IPS DF 4.7 (cell line): ENCODE measurements around the gene PEX14.
"Not testable (repeated sequence)": the region's sequence is repeated elsewhere in the genome, so short reads cannot be mapped to it uniquely, and the experiment has no call there.

ENCODE experiments used
- DNase-seq: peaks from one replicate; pipeline ENCODE4 v3.0.0-alpha.2; 2013; ENCODE audit warnings: low spot score; ENCODE audit errors: extremely low read depth

Gene PEX14

GRCh38 chr1:10474613-10475507 is at the start of gene PEX14:
PEX14 (plus strand) TSS chr1:10474950; CDS start chr1:10474967, 17 bp downstream.
- peak; percentile 62 for DNase-seq

DNA sequence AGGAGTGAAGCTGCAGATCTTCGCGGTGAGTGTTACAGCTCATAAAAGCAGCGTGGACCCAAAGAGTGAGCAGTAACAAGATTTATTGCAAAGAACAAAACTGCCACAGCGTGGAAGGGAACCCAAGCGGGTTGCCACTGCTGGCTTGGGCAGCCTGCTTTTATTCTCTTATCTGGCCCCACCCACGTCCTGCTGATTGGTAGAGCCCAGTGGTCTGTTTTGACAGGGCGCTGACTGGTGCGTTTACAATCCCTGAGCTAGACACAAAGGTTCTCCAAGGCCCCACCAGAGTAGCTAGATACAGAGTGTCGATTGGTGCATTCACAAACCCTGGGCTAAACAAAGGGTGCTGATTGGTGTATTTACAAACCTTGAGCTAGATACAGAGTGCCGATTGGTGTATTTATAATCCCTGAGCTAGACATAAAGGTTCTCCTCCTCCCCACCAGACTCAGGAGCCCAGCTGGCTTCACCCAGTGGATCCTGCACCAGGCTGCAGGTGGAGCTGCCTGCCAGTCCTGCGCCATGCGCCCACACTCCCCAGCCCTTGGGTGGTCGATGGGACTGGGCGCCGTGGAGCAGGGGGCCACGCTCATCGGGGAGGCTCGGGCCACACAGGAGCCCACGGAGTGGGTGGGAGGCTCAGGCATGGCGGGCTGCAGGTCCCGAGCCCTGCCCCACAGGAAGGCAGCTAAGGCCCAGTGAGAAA is 48.8 kb upstream of the PEX14 start:
- not testable (repeated sequence) for DNase-seq

- DNase-seq = not testable (repeated sequence)
These were observed 48.3 kb upstream of the PEX14 start for GRCh38 chr1:10426535-10426848.

DNA sequence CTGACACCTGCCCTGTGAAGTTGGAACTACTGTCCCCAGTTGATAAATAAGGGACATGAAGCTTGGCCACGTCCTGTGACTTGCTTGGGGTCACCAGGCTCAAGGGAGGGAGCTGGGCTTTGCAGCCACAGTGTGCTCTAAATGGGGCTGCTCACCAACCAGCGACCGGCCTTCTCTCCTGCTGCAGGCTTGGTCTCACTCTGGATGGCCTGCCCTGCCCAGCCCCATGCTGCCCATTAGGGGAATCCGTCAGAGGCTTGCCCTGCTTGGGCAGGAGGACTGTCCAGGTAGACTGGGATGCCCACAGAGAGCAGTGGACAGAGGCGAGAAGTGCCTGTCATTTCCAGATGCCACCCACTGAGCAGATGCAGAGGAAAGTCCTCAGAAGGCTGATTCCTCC is 45.8 kb upstream of the PEX14 start:
- DNase-seq = no peak

- DNase-seq = no peak
These were observed 44.9 kb upstream of the PEX14 start for GRCh38 chr1:10429868-10430215.

GRCh38 chr1:10430216-10431069 is 44.3 kb upstream of the PEX14 start, which contains the start of gene CENPS:
CENPS (plus strand) TSS chr1:10430433; CDS start chr1:10430518, 85 bp downstream.
- DNase-seq = no peak

GRCh38 chr1:10431070-10431730 is 43.5 kb upstream of the PEX14 start:
- no peak for DNase-seq

DNA sequence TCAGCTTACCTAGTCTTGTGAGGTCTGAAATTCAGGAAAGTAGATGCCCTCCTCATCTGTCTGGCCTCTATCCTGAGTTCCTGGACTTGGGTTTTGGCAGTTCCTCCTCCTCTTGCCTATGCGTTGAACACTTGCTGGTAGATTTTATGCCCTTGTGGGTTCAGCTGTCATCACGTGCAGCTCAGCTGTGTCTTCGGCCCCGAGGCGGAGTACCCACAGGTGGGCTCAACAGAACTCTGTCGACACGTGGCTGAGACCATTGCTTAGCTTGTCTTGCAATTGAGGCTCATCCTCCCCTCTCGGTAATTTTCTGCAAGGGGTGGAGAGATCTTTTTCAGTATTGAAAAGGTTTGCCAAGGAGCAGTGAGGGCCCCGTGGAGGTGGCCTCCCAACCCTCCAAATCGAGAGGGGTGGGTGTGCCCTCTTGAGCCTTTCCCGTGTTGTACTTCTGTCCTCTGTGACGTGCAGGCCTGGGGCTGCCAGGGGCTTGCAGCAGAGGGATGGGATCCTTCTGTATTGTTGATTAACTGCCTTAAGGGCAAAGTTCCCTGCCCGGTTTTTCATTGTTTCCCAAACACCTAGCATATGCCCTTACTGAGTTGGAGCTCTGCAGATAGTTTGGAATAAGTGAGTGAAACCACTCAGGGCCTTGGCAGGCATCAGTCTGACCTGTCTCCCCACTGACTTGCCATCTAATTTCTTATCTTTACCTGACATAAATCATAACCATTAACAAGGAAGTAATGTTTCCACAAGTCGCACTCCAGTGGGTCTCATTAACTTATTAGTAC is 41.6 kb upstream of the PEX14 start:
- no peak for DNase-seq

DNA sequence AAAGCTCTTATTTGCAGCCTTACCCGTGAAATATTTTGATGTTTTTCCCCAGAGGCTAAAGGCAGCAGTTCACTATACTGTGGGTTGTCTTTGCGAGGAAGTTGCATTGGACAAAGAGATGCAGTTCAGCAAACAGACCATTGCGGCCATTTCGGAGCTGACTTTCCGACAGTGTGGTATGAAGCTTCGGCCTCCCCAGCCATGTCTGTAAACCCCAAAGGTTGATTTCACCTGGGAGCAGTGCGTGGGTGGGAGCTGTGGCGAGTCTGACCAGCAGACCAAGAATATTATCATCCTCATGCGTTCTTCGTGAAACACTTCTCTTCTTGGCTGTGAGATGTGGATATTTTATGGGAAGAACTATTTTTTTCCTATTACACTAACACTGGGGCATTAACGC is 41.0 kb upstream of the PEX14 start:
- no peak for DNase-seq

GRCh38 chr1:10434590-10434989 is 40.2 kb upstream of the PEX14 start:
- DNase-seq = no peak

GRCh38 chr1:10437052-10437451 is 37.7 kb upstream of the PEX14 start:
- DNase-seq = no peak

DNA sequence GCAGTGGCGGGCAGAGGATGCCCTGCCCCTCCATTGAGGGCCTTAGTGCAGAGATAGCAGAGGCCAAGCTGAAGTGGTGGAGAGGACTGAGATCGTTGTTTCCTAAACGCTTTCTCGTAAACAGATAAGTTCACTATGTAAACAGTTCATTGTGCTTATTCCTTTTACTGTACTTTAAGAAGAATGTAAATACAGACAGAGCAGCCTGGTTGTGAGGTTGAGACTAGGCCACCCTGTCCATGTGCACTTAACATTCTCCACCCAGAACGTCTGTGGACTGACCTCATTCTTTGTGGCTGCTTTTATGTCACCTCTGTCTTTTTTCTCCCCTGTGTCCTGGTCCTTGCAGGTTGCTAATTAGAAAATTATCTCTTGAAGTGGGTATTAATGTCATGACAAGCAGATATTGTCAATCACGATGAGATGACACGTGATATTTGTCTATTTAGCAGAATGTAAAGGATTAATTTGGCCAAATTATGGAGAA is 36.0 kb upstream of the PEX14 start:
- DNase-seq = no peak

DNA sequence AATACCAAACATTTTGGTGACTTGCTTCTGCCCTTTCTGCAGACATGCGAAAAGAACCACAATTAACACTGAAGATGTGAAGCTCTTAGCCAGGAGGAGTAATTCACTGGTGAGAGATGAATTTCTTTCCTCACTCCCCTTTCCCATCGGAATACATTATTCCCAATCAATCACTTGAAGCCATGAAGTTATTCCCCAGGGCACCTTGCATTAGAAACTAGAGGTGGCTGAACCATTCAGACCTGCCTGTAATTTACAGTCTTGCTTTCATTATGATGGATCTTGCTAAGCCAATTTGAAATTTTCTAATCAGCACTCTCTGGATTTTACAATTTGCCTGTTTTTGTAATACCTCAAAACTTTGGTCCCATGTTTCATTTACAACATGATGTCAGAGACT is 34.4 kb upstream of the PEX14 start:
- no peak for DNase-seq

DNA sequence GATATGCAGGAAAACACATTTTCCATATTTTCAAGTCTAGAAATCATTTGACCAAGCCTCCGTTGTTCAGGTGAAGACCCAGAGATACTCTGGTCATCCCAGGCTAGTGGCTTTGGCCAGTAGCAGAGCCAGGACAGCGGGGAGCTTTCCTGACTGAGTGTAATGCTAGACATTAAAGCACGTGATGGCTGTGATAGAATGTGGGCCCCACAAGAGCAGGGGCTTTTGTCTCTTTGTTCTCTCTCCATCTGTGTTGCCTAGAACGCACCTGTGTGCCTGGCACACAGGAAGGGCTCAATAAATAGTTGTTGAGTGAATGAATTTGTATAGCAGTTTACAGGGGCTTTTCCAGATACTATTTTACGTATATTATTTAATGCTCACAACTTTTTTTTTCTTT is 34.0 kb upstream of the PEX14 start:
- DNase-seq = no peak

- DNase-seq = no peak
These were observed 30.5 kb upstream of the PEX14 start for GRCh38 chr1:10444248-10444647.

DNA sequence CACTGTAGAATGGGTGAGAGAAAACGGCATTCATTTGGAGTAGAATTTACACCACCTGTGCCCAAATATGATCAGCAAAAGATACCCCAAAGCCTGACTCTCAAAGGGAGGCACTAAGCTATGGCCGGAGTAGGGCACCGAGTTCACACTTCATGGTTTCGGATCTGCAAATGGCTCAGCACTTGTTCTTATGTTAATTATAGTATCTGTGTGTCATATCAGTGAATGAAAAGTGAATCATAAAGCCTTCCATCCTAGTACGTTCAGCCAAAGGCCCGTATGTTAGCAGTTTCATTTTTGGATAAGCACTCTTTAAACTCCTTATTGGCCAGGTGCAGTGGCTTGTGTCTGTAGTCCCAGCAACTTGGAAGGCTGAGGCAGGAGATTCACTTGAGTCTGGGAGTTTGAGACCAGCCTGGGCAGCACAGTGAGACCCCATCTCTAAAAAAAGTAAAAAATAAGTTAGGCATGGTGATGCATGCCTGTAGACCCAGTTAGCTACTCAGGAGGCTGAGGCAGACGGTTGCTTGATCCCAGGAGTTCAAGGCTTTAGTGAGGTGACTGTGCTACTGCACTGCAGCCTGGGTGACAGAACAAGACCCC is 29.9 kb upstream of the PEX14 start:
- no peak for DNase-seq

GRCh38 chr1:10446790-10447422 is 27.8 kb upstream of the PEX14 start:
- DNase-seq = no peak

DNA sequence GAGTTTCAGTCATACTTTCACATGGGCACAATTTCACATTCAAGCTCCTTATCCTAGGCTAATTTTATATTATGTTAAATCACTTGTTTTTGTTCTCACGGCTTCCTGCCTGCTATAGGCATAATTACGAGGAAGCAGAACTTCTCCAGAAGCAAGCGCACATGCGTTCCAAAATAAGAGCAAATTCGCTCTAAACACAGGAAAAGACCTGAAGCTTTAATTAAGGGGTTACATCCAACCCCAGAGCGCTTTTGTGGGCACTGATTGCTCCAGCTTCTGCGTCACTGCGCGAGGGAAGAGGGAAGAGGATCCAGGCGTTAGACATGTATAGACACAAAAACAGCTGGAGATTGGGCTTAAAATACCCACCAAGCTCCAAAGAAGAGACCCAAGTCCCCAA is 25.0 kb upstream of the PEX14 start, which contains the start of gene CORT:
CORT (plus strand) TSS at position 281 of the 400 bp plus-strand sequence. CDS start 193 bp downstream, outside the sequence.
- DNase-seq = no peak

DNA sequence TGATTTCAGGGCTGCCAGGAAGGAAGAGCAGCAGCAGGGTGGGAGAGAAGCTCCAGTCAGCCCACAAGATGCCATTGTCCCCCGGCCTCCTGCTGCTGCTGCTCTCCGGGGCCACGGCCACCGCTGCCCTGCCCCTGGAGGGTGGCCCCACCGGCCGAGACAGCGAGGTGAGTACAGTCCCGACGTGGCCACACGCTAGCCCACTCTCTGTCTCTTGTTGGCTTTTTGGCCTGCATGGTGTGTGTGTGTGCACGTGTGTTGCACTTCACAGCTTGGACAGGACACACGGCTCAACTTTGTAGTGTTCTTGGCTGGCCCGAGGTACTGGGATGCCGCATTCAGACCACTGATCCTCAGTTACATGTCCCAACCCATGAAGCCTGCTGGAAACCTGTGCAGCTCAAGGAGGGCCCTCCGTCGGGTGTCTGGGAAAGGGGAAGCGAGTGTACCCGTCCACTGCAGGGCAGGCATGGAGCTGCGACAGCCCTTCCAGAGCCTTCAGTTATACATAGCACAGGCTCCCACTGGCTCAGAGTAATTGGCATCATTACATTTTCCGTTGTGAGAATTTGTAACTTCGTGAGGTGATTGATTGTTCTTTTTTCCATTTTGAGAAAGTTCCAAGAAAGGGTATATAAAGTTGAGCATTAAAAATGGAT is 24.5 kb upstream of the PEX14 start:
- DNase-seq = no peak
